ENCODE data around the gene CSNK2A2. TPM values are rescaled to one million over a fixed set of nuclear protein-coding genes. Genes with fewer than 3 reads are reported as not detected.

The CSNK2A2 gene
- total RNA-seq, 1 donor from 2014 or later = 81.6 TPM

DNA sequence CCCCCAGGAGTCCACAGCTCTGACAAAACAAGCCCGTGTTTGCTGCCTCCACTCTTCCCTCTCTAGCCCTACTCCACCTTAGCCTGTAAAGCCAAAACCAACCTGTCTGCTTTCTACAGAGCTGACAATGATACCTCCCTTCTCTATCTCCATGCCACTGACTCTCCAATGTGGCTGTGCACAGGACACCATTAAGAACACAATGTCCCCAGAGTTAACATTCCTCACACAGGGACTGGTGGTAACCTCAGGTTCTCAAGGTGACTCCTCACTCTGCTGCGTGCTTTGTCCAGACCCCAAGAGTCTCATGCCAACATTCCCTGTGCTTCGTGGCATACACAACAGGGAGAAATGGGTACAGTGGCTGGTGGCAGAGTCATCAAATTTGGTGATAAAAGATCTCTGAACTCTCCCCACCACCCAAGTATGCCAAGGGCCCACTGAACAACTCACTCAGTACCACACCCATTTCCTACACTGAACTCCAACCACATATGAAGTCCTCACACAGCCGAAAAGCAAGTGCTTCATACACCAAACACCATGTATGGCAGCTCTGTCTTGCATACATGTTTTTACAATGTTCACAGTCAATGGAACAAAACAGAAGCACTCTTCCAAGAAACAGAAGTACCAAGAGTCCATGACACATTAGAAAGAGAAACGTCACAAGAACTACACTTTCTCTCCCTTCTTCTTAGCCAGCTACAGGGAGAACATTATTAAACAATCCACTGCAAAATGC lies 21.1 kb downstream of the CSNK2A2 start:
- H3K27ac Mint-ChIP-seq = no peak overlapping the region
- Histone ChIP-seq H3K4me2 (no peak overlapping the region), H3K9me3 (ENCODE audit: low read depth) (no peaks in the 10 kb centered on the region), H3F3A (ENCODE audit: low read depth) (no peaks in the 10 kb centered on the region), H3K36me3 (peaks cover 10% of the 10 kb centered on the region), H3K27ac (no peak overlapping the region), H3K27me3 (no peaks in the 10 kb centered on the region), H4K20me1 (ENCODE audit: low read depth) (peaks cover 10% of the 10 kb centered on the region), H3K4me1 (no peaks in the 10 kb centered on the region), H3K9ac (no peak overlapping the region), H2AFZ (replicated peaks) (no peak overlapping the region), H3K4me3 (no peak overlapping the region), H3K79me2 (ENCODE audit: low read depth) (peaks cover 31% of the 10 kb centered on the region)
- H3K36me3 Mint-ChIP-seq = peaks cover 13% of the 10 kb centered on the region
- DNase-seq (ENCODE audit: low spot score) = no peak
- H3K4me3 Mint-ChIP-seq = no peak overlapping the region
- no peaks in the 10 kb centered on the region for H3K27me3 Mint-ChIP-seq (ENCODE audit: insufficient read depth, low read depth)
- no peaks in the 10 kb centered on the region for H3K9me3 Mint-ChIP-seq
- H3K4me1 Mint-ChIP-seq = no peaks in the 10 kb centered on the region
- TF ChIP-seq EZH2phosphoT487 (IDR thresholded peaks at IDR 0.05) (no peak), EZH2 (IDR thresholded peaks at IDR 0.05) (no peak)
- TF ChIP-seq, protein P1, sequence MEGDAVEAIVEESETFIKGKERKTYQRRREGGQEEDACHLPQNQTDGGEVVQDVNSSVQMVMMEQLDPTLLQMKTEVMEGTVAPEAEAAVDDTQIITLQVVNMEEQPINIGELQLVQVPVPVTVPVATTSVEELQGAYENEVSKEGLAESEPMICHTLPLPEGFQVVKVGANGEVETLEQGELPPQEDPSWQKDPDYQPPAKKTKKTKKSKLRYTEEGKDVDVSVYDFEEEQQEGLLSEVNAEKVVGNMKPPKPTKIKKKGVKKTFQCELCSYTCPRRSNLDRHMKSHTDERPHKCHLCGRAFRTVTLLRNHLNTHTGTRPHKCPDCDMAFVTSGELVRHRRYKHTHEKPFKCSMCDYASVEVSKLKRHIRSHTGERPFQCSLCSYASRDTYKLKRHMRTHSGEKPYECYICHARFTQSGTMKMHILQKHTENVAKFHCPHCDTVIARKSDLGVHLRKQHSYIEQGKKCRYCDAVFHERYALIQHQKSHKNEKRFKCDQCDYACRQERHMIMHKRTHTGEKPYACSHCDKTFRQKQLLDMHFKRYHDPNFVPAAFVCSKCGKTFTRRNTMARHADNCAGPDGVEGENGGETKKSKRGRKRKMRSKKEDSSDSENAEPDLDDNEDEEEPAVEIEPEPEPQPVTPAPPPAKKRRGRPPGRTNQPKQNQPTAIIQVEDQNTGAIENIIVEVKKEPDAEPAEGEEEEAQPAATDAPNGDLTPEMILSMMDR (IDR thresholded peaks at IDR 0.05) = no peak

DNA sequence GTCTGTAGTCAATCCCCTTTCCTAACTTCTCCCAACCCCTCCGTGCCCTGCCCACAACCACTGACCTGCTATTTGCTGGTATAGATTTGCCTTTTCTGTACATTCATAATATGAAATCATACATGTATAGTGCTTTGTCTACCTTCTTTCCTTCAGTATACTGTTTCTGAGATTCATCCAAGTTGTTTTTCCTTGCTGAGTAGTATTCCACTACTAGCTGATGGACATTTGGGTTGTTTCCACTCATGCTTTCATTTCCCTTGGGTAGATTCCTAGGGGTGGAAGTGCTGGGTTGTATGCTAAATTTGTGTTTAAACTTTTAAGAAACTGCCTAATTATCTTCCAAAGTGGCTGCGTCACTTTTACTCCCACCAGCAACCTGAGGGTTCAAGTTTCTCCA lies 27.7 kb downstream of the CSNK2A2 start:
- Mint-ChIP-seq H3K36me3 (peaks cover 21% of the 10 kb centered on the region), H3K27me3 (ENCODE audit: insufficient read depth, low read depth) (no peaks in the 10 kb centered on the region), H3K4me3 (no peak overlapping the region), H3K4me1 (no peaks in the 10 kb centered on the region), H3K9me3 (no peaks in the 10 kb centered on the region), H3K27ac (no peak overlapping the region)
- H3K4me1 ChIP-seq = no peaks in the 10 kb centered on the region
- H3K9ac ChIP-seq = no peak overlapping the region
- DNase-seq (ENCODE audit: low spot score) = no peak
- no peaks in the 10 kb centered on the region for H3K79me2 ChIP-seq (ENCODE audit: low read depth)
- no peak overlapping the region for H3K4me3 ChIP-seq
- no peak overlapping the region for H2AFZ ChIP-seq (replicated peaks)
- TF ChIP-seq EZH2 (IDR thresholded peaks at IDR 0.05) (no peak), EZH2phosphoT487 (IDR thresholded peaks at IDR 0.05) (no peak)
- TF ChIP-seq, protein P1 (IDR thresholded peaks at IDR 0.05) = no peak
- peaks cover 29% of the 10 kb centered on the region for H3K36me3 ChIP-seq
- no peaks in the 10 kb centered on the region for H3K9me3 ChIP-seq (ENCODE audit: low read depth)
- no peak overlapping the region for H3K4me2 ChIP-seq
- no peaks in the 10 kb centered on the region for H3F3A ChIP-seq (ENCODE audit: low read depth)
- no peak overlapping the region for H3K27ac ChIP-seq
- no peaks in the 10 kb centered on the region for H3K27me3 ChIP-seq
- no peaks in the 10 kb centered on the region for H4K20me1 ChIP-seq (ENCODE audit: low read depth)

DNA sequence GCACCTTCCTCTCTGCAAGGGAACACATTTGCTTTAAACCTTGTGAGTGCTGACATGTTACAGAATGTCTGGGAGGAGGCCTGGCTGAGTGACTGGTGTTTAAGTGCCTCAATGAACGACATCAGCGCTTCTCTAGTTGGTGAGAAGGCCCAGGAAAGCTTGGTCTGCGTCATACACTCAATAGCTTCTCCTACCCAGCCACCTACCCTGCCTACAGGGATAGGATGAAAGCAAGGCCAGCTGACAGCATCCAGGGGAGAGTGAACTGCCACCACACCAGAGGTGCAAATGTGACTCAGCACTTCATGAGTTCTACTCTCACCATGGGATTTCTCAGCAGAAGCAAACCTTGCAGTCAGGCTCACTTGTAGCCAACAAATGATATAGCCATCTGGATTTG lies 37.1 kb downstream of the CSNK2A2 start:
- Mint-ChIP-seq H3K36me3 (peaks cover 20% of the 10 kb centered on the region), H3K27ac (no peak overlapping the region), H3K27me3 (ENCODE audit: insufficient read depth, low read depth) (no peaks in the 10 kb centered on the region), H3K9me3 (no peaks in the 10 kb centered on the region), H3K4me1 (no peaks in the 10 kb centered on the region), H3K4me3 (no peak overlapping the region)
- no peak overlapping the region for H3K9ac ChIP-seq
- H4K20me1 ChIP-seq (ENCODE audit: low read depth) = no peaks in the 10 kb centered on the region
- H3K4me2 ChIP-seq = no peak overlapping the region
- no peak for TF ChIP-seq EZH2 (IDR thresholded peaks at IDR 0.05)
- no peak for TF ChIP-seq EZH2phosphoT487 (IDR thresholded peaks at IDR 0.05)
- TF ChIP-seq, protein P1 (IDR thresholded peaks at IDR 0.05) = no peak
- no peak overlapping the region for H3K4me3 ChIP-seq
- H3K9me3 ChIP-seq (ENCODE audit: low read depth) = no peaks in the 10 kb centered on the region
- H3K27ac ChIP-seq = no peak overlapping the region
- H3K36me3 ChIP-seq = peaks cover 18% of the 10 kb centered on the region
- no peaks in the 10 kb centered on the region for H3K27me3 ChIP-seq
- H2AFZ ChIP-seq (replicated peaks) = no peak overlapping the region
- no peaks in the 10 kb centered on the region for H3K4me1 ChIP-seq
- H3F3A ChIP-seq (ENCODE audit: low read depth) = no peaks in the 10 kb centered on the region
- DNase-seq (ENCODE audit: low spot score) = no peak
- H3K79me2 ChIP-seq (ENCODE audit: low read depth) = no peaks in the 10 kb centered on the region
